Stimulated activated CD4-positive, alpha-beta T cell treated with anti-CD3 and anti-CD28 coated beads, Interleukin-15, amount 100 ng/mL, for 24 hours (primary cell): ENCODE data around the gene COLGALT1.
A peak's percentile ranks its signal among the peaks of the same experiment; 100 is the strongest.
"Not testable (repeated sequence)": the region's sequence is repeated elsewhere in the genome, so short reads cannot be mapped to it uniquely, and the experiment has no call there.

Experiments used
- DNase-seq: peaks from one replicate; pipeline ENCODE4 v3.0.0-alpha.2; 2020

The COLGALT1 gene

DNA sequence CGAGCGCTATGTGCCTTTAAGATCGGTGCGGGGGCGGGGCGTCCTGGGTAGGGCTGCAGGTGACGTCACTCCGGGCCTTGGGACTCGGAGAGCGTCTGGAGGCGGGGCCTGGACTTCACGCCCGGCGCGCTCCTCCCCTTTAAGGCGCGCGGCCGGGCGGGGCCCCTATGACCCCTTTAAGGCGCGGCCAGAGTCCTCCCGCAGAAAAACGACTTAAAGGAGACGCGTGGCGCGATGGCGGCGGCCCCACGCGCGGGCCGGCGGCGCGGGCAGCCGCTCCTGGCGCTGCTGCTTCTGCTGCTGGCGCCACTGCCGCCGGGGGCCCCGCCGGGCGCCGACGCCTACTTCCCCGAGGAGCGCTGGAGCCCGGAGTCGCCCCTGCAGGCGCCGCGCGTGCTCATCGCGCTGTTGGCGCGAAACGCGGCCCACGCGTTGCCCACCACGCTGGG is at the start of gene COLGALT1:
COLGALT1 (plus strand) TSS at position 170 of the 449 bp plus-strand sequence; CDS start at position 235, 65 bp downstream.
- peak; percentile 100 for DNase-seq

- DNase-seq = no peak
Measured at GRCh38 chr19:17506745-17507144, 48.7 kb upstream of the COLGALT1 start.

DNA sequence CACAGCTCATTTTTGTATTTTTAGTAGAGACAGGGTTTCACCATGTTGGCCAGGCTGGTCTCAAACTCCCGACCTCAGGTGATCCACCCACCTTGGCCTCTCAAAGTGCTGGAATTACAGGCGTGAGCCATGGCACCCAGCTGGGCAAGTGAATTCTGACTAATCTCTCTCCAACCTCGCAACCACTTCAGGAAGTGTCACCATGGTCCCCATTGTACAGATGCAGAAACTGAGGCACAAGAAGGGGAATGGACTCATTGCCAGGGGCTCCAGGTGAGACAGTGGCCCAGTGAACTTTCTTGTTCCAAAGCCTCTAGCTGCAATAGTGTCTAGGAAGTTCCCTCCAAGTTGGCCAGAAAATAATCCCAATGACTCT is 46.9 kb upstream of the COLGALT1 start:
- not testable (repeated sequence) for DNase-seq

DNA sequence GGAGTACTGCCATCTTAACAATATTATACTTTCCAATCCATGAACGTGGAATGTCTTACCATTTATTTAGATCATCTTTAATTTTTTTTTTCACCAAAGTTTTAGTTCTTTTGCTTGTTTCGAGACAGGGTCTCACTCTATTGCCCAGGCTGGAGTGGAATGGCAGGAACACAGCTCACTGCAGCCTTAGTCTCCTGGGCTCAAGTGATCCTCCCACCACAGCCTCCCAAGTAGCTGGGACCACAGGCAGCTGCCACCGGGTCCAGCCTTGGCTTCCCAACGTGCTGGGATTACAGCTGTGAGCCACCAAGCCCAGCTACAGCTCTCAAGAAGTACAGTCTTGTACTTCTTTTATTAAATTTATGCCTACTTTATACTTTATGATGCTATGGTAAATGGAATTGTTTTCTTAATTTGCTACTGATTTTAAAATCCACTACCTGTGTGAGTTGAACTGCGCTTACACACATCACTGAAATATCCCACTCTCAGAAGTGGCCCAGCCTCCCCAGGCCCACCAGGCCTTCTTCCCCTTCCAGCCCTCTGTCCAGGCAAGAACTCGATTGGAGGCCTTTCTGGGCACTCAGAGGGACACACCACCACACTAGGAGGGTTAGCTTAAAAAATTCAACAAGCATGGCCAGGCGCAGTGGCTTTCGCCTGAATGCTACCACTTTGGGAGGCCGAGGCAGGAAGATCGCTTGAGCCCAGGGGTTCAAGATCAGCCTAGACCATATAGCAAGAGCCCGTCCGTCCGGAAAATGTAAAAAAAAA is 45.0 kb upstream of the COLGALT1 start:
- DNase-seq = no peak

GRCh38 chr19:17511724-17512573 is 43.5 kb upstream of the COLGALT1 start:
- peak; percentile 88 for DNase-seq

DNA sequence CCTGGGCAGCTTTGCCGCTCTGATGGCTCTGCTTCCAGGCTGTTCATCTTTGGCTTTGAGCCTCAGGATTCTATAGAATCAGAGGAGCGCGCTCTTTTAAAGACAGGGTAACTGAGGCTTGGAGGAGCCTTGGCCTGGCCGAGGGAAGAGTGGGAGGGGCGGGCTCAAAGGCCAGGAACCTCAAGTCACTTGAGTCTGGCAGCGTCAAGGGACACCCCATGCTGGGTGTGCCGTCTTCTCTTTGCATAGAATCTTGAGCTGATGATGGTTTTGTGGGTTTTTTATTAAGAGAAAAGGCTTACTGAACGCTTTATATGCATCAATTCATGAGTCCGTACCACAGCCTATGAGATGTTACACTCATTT is 42.9 kb upstream of the COLGALT1 start:
- DNase-seq = no peak

- no peak for DNase-seq
Measured at GRCh38 chr19:17515408-17516149, 39.9 kb upstream of the COLGALT1 start.

- no peak for DNase-seq
Measured at GRCh38 chr19:17517898-17518297, 37.6 kb upstream of the COLGALT1 start.

DNA sequence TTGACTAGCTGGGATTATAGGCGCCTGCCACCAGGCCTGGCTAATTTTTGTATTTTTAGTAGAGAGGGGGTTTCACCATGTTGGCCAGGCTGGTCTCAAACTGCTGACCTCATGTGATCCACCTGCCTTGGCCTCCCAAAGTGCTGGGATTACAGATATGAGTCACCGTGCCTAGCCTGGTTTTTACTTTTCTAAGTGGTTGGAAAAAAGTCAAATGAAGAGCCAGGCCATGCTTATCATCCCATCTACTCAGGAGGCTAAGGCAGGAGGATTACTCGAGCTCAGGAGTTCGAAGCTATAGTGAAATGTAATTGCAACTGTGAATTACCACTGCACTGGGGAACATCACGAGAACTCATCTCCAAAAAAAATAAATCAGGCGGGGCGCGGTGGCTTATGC is 36.8 kb upstream of the COLGALT1 start:
- not testable (repeated sequence) for DNase-seq

DNA sequence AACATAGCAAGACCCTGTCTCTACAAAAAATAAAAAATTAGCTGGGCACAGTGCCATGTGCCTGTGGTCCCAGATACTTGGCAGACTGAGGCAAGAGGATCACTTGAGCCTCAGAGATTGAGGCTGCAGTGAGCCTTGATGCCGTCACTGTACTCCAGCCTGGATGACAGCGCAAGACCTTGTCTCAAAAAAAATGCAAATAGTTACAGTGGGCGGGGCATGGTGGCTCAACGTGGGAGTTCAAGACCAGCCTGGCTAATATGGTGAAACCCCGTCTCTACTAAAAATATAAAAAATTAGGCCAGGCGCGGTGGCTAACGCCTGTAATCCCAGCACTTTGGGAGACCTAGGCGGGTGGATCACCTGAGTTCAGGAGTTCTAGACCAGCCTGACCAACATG is 35.5 kb upstream of the COLGALT1 start:
- DNase-seq = no peak

GRCh38 chr19:17520865-17521264 is 34.6 kb upstream of the COLGALT1 start:
- DNase-seq = no peak

GRCh38 chr19:17522988-17523872 is 32.2 kb upstream of the COLGALT1 start:
- peak; percentile 72 for DNase-seq

DNA sequence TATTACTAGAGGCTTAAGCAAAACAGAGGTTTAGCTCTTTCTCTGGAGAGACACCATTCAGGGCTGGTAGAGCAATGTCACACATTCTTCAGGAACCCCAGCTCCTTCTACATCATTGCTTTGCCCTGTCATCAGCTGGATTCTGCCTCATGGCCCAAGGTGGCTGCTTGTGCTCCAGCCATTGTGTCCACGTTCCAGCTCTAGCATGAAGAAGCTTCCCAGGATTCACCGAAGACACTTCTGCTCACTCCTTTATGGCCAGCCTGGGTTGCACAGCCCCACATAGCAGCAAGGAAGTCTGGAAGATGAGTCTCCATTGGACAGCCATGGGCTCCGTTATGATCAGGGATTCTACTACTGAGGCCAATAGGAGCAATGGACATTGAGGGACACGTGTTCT is 30.8 kb upstream of the COLGALT1 start:
- no peak for DNase-seq

DNA sequence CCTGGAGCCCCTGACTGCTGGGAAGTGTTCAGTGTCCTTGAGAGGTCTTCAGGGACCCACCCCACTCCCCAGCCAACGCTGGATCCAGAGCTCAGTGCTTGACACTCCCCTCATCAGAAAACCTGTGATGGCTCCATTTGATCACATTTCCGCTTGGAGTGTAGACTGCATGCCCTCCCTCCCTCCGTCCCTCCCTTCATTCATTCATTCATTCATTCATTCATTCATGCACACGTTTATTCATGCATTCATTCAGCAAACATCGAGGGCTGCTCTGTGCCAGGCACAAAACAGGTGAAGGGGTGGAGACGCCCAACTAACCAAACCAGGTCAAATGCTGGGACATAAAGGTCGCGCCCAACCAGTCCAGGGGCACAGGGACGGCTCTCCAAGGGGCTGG is 30.3 kb upstream of the COLGALT1 start:
- no peak for DNase-seq

GRCh38 chr19:17526922-17527321 is 28.5 kb upstream of the COLGALT1 start:
- peak; percentile 38 for DNase-seq

DNA sequence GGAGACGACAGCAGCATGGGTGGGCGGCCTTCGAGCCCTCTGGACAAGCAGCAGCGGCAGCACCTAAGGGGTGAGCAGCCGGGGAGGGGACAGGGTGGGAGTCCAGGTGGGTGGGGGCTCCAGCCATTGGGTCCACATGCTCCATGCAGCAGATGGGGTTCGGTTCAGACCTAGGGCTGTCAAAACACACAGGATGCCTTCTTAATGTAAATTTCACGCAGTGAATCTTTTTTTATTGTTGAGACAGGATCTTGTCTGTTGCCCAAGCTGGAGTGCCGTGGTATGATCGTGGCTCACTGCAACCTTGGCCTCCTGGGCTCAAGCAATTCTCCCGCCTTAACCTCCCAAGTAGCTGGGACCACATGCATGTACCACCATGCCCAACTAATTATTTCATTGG is 28.1 kb upstream of the COLGALT1 start:
- DNase-seq = no peak

DNA sequence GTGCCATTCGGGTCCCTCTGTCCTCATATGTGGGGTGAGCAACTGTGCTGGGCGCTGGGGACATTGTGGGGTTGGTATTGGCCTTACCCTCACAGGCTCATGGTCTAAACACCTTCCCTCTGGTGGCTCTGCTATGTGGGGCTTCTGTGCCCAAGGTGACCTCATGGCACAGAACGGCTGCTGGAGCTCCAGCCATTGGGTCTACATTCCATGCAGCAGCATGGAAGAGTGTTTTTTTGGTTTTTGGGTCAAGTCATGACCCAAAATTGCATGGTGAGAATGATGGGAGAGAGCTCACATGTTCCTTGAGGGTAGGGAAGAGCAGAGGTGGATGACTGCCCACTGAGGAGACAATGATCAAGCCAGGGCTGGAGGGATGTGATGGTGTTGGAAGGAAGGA is 26.8 kb upstream of the COLGALT1 start:
- DNase-seq = no peak

DNA sequence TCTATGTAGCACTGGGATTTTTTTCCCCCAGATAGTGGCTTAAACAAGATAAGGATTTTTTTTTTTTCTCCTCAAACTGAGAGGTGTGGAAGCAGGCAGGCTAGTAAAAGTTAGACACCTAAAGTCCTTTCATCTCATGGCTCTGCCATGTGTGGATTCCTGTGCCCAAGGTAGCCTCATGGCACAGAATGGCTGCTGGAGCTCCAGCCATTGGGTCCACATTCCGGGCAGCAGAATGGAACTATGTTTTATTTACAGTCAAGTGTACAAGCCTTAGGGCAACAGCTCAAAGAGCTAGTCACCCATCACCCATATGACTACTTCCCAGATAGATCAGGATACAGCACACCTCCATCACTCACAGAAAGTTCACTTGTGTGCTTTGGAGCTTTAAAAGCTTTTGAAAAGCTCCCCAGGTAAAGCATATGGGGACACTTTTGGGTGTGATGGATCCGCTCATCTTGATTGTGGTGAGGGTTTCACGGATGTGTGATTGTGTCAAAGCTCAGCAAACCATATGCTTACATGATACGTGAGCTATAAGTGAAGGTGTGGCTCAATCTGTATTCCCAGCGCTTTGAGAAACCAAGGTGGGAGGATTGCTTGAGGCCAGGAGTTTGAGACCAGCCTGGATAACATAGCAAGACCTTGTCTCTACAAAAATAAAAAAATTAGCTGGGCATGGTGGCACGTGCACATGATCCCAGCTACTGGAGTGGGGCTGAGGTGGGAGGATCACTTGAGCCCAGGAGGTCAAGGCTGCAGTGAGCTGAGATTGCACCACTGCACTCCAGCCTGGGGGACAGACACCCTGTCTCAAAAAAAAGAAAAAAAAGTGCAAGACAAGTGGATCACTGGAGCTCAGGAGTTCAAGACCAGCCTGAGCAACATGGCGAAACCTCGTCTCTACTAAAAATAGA is 25.9 kb upstream of the COLGALT1 start:
- no peak for DNase-seq

DNA sequence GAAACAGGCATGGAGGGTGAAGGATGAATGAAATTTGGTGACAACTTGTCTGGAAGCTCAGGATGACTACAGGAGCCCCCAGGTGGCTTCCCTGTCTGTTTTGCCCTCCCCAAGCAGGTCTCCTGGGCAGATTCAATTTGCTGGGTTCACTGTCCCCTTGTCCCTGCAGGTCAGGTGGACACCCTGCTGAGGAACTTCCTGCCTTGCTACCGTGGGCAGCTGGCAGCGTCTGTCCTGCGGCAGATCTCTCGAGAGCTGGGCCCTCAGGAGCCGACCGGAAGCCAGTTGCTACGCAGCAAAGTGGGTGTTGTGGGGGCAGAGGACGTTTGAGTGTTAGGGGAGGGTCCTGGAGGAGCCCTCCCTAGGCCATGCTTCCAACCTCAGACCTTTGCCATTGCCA is 24.9 kb upstream of the COLGALT1 start:
- no peak for DNase-seq

GRCh38 chr19:17532116-17532515 is 23.3 kb upstream of the COLGALT1 start:
- DNase-seq = no peak

DNA sequence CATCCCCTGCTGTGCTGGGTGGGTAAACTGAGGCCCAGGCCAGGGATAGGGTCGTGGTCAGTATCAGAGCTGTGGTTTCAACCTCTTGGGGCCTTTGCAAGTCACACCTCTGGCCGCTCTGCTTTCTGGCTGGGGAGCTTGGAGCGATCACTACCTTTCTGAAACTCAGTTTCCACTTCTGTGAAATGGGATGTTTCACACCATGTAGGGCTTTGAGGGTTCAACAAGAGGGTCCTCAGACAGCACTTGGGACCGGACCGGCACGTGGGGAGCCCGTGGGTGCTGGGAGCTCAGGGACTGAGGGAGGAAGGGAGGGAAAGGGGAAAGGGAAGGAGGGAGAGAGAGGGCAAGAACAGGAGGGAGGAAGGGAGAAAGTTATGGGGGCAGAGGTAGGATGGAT is 22.9 kb upstream of the COLGALT1 start:
- no peak for DNase-seq
